Right atrium auricular region (tissue), 2 donors: ENCODE measurements around the gene CPNE5. TPM values are rescaled to one million over a fixed set of nuclear protein-coding genes. Genes with fewer than 3 reads are reported as not detected.

ENCODE experiments used
- DNase-seq: peaks from one replicate; pipeline ENCODE4 v3.0.0-alpha.2; 2019; ENCODE audit warnings: low spot score
- H3K27ac ChIP-seq, 2 donors: fragments of 200-600 bp; sonication (generic); 1 replicate in 1 of 2; 2 replicates in 1 of 2; pipeline ENCODE4 v1.5.1; 2016 to 2019
- H3K27me3 ChIP-seq, 2 donors: fragments of 200-600 bp; sonication (generic); one replicate each; pipeline versions ENCODE4 v1.5.1 to v1.6.0; 2017 to 2019
- H3K36me3 ChIP-seq: fragments of 200-600 bp; sonication (generic); one replicate; pipeline ENCODE4 v1.5.1; 2016
- H3K4me1 ChIP-seq, 2 donors: fragments of 200-600 bp; sonication (generic); one replicate each; pipeline versions ENCODE4 v1.5.1 to v1.6.0; 2017 to 2019
- H3K4me3 ChIP-seq, 2 donors: fragments of 200-600 bp; sonication (generic); 1 replicate in 1 of 2; 2 replicates in 1 of 2; pipeline ENCODE4 v1.5.1; 2017 to 2019; ENCODE audit warnings: mild to moderate bottlenecking in 1 of 2, moderate library complexity in 1 of 2
- H3K9me3 ChIP-seq, 2 donors: fragments of 200-600 bp; sonication (generic); one replicate each; pipeline ENCODE4 v1.5.1; 2019
- total RNA-seq, 2 donors: library from RNA; depleted of rRNA; stranded (reverse); fragments of >200 nt; gene quantifications; one replicate each; pipeline ENCODE4 v1.1.0, GENCODE V29; 2016
- TF ChIP-seq, protein P1 (sequence below), 2 donors: fragments of 200-600 bp; sonication (generic); IDR thresholded peaks; one replicate each; pipeline ENCODE4 v1.5.1; 2019; ENCODE audit warnings: antibody characterized with exemption in 2 of 2

Gene CPNE5
- total RNA-seq, 2 donors from 2014 or later, result 36.7 to 47.4 TPM

- Histone ChIP-seq H3K27ac (no peak overlapping the region), H3K36me3 (no peaks in the 10 kb centered on the region), H3K27me3 (no peaks in the 10 kb centered on the region), H3K9me3 (no peaks in the 10 kb centered on the region), H3K4me3 (no peak overlapping the region), H3K4me1 (peaks cover 0 to 8% of the 10 kb centered on the region in 2 donors)
- no peak for DNase-seq
- TF ChIP-seq, protein P1, sequence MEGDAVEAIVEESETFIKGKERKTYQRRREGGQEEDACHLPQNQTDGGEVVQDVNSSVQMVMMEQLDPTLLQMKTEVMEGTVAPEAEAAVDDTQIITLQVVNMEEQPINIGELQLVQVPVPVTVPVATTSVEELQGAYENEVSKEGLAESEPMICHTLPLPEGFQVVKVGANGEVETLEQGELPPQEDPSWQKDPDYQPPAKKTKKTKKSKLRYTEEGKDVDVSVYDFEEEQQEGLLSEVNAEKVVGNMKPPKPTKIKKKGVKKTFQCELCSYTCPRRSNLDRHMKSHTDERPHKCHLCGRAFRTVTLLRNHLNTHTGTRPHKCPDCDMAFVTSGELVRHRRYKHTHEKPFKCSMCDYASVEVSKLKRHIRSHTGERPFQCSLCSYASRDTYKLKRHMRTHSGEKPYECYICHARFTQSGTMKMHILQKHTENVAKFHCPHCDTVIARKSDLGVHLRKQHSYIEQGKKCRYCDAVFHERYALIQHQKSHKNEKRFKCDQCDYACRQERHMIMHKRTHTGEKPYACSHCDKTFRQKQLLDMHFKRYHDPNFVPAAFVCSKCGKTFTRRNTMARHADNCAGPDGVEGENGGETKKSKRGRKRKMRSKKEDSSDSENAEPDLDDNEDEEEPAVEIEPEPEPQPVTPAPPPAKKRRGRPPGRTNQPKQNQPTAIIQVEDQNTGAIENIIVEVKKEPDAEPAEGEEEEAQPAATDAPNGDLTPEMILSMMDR (IDR thresholded peaks at IDR 0.05), result no peak
These were observed 50.5 kb downstream of the CPNE5 start for GRCh38 chr6:36788768-36789167.

DNA sequence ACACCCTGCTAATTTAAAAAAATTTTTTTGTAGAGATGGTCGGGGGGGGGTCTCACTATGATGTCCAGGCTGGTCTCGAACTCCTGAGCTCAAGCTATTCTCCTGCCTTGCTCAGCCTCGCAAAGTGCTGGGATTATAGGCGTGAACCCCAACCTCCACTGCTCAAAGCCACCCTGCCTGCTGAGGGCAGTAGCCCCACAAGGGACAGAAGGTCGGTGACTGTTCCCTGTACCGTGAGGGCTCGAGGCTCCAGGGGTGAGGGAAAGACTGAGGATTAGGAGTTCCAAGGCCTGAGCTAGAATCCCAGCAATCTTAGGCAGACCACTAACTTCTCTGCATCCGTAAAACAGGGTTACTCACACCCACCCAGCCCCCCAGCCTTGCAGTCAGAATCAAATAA, 51.1 kb downstream of the CPNE5 start:
- no peak overlapping the region for H3K4me3 ChIP-seq
- H3K9me3 ChIP-seq, result no peaks in the 10 kb centered on the region
- H3K27ac ChIP-seq, result no peak overlapping the region
- H3K27me3 ChIP-seq, result no peaks in the 10 kb centered on the region
- DNase-seq, result no peak
- TF ChIP-seq, protein P1 (IDR thresholded peaks at IDR 0.05), result no peak
- peaks cover 0 to 6% of the 10 kb centered on the region in 2 donors for H3K4me1 ChIP-seq
- no peaks in the 10 kb centered on the region for H3K36me3 ChIP-seq

DNA sequence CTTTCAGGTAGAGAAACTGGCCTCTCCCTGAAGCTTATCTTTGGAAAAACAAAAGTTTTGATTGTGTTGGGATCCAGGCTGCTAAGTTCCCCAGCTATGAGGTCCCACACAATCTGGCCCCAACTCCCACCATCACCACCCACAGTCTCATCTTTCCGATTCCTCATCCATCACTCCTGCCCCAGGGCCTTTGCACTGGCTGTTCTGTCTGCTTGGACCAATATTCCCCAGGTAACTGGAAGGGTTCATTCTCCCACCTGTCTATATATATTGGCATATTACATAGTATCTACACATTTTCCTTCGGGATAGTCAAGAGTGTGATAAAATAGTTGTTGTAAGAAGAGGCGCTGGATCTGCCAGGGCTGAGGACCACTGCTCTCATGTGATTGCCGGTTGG, 52.0 kb downstream of the CPNE5 start:
- Histone ChIP-seq H3K36me3 (no peaks in the 10 kb centered on the region), H3K4me1 (peaks cover 0 to 6% of the 10 kb centered on the region in 2 donors), H3K27me3 (no peaks in the 10 kb centered on the region), H3K27ac (no peak overlapping the region), H3K9me3 (no peaks in the 10 kb centered on the region), H3K4me3 (no peak overlapping the region)
- TF ChIP-seq, protein P1 (IDR thresholded peaks at IDR 0.05), result no peak
- DNase-seq, result no peak

- TF ChIP-seq, protein P1 (IDR thresholded peaks at IDR 0.05), result no peak
These were observed 53.1 kb downstream of the CPNE5 start for GRCh38 chr6:36786055-36786675.

DNA sequence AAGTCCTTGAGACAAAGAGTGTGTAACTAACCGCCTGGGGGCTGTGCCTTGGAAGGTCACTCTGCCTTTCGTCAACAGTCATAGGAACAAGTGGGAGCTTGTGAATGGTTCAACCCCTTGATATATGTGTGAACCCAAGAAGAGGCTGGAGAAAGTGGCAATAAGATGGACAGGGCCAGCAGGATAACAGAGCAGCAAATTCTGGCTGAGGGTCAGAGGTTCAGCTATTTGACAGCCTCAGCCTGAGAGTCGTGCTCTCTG, 54.9 kb downstream of the CPNE5 start:
- no peak overlapping the region for H3K27ac ChIP-seq
- TF ChIP-seq, protein P1 (IDR thresholded peaks at IDR 0.05), result no peak
- no peaks in the 10 kb centered on the region for H3K27me3 ChIP-seq
- H3K36me3 ChIP-seq, result no peaks in the 10 kb centered on the region
- H3K9me3 ChIP-seq, result no peaks in the 10 kb centered on the region
- peaks cover 0 to 6% of the 10 kb centered on the region in 2 donors for H3K4me1 ChIP-seq
- no peak for DNase-seq
- H3K4me3 ChIP-seq, result no peak overlapping the region

More at GRCh38 chr6:36786055-36786675, 53.1 kb downstream of the CPNE5 start:
- H3K9me3 ChIP-seq, result no peaks in the 10 kb centered on the region
- no peak overlapping the region for H3K27ac ChIP-seq
- H3K4me3 ChIP-seq, result no peak overlapping the region
- H3K27me3 ChIP-seq, result no peaks in the 10 kb centered on the region
- no peaks in the 10 kb centered on the region for H3K36me3 ChIP-seq
- DNase-seq, result no peak
- peaks cover 0 to 6% of the 10 kb centered on the region in 2 donors for H3K4me1 ChIP-seq
